SH-SY5Y (cell line): Measurements from ENCODE around the gene EDEM3.

Source experiments
- GATA2 ChIP-seq: IDR thresholded peaks from 2 replicates; pipeline ENCODE4 v1.6.1; 2011; ENCODE audit warnings: mild to moderate bottlenecking, low read depth, low read length
- GATA3 ChIP-seq: IDR thresholded peaks from 2 replicates; pipeline ENCODE4 v1.6.1; 2011; ENCODE audit warnings: low read depth, mild to moderate bottlenecking, low read length, moderate library complexity

EDEM3 gene

GRCh38 chr1:184648160-184648855 is 106.3 kb downstream of the EDEM3 start:
- no peak for TF ChIP-seq GATA3
- TF ChIP-seq GATA2, result no peak

GRCh38 chr1:184647471-184647870 is 107.2 kb downstream of the EDEM3 start:
- TF ChIP-seq GATA2 (no peak), GATA3 (no peak)

- TF ChIP-seq GATA3 (no peak), GATA2 (no peak)
Observed at GRCh38 chr1:184646824-184647223, 107.8 kb downstream of the EDEM3 start.

GRCh38 chr1:184646178-184646701 is 108.4 kb downstream of the EDEM3 start:
- no peak for TF ChIP-seq GATA3
- no peak for TF ChIP-seq GATA2

GRCh38 chr1:184644771-184645170 is 109.9 kb downstream of the EDEM3 start:
- no peak for TF ChIP-seq GATA2
- TF ChIP-seq GATA3, result no peak

GRCh38 chr1:184643661-184644060 is 111.0 kb downstream of the EDEM3 start:
- no peak for TF ChIP-seq GATA2
- no peak for TF ChIP-seq GATA3

GRCh38 chr1:184641894-184642293 is 112.8 kb downstream of the EDEM3 start:
- no peak for TF ChIP-seq GATA3
- TF ChIP-seq GATA2, result no peak

- TF ChIP-seq GATA3, result no peak
- TF ChIP-seq GATA2, result no peak
Observed at GRCh38 chr1:184640505-184640904, 114.2 kb downstream of the EDEM3 start.
